SK-N-SH treated with all-trans-retinoic acid at 6 μM for 48 hours (cell line): ENCODE data around the gene PRELID1.

ENCODE experiments used
- ATAC-seq: fragments of 200-7000 bp; cut with Tn5 transposase; 3 replicates; pipeline ENCODE4 v1.9.1; 2020; ENCODE audit warnings: mild to moderate bottlenecking, moderate library complexity
- ARNTL ChIP-seq: fragments of 450-650 bp; formaldehyde crosslinking; IDR thresholded peaks from 2 replicates; pipeline ENCODE4 v1.5.0; 2020; ENCODE audit warnings: low read depth, mild to moderate bottlenecking, moderate library complexity, borderline replicate concordance
- BACH2 ChIP-seq: fragments of 250-450 bp; sonication (Bioruptor Pico); IDR thresholded peaks from 2 replicates; pipeline ENCODE4 v1.9.0; 2021; ENCODE audit warnings: mild to moderate bottlenecking, borderline replicate concordance
- CSDC2 ChIP-seq: fragments of 250-450 bp; sonication (Bioruptor Pico); IDR thresholded peaks from 2 replicates; pipeline ENCODE4 v1.5.0; 2020; ENCODE audit warnings: mild to moderate bottlenecking, moderate library complexity
- ESRRG ChIP-seq: fragments of 250-450 bp; sonication (Bioruptor Pico); IDR thresholded peaks from 2 replicates; pipeline ENCODE4 v1.6.1; 2021; ENCODE audit warnings: mild to moderate bottlenecking
- GLIS3 ChIP-seq: fragments of 250-450 bp; sonication (Bioruptor Pico); IDR thresholded peaks from 2 replicates; pipeline ENCODE4 v1.5.0; 2020; ENCODE audit warnings: mild to moderate bottlenecking, moderate library complexity
- ISL1 ChIP-seq: fragments of 250-450 bp; sonication (Bioruptor Pico); IDR thresholded peaks from 2 replicates; pipeline ENCODE4 v2.1.2; 2022; ENCODE audit warnings: mild to moderate bottlenecking, moderate library complexity
- OSR1 ChIP-seq: fragments of 250-450 bp; sonication (Bioruptor Pico); IDR thresholded peaks from 2 replicates; pipeline ENCODE4 v1.8.0; 2022; ENCODE audit warnings: moderate library complexity, mild to moderate bottlenecking, inconsistent platforms
- PATZ1 ChIP-seq: fragments of 250-450 bp; sonication (Bioruptor Pico); IDR thresholded peaks from 2 replicates; pipeline ENCODE4 v1.8.0; 2020; ENCODE audit warnings: mild to moderate bottlenecking, moderate library complexity, borderline replicate concordance
- PPARA ChIP-seq: fragments of 250-450 bp; sonication (Bioruptor Pico); IDR thresholded peaks from 2 replicates; pipeline ENCODE4 v1.5.0; 2020; ENCODE audit warnings: mild to moderate bottlenecking, borderline replicate concordance
- RARB ChIP-seq: fragments of 250-450 bp; sonication (Bioruptor Pico); IDR thresholded peaks from 2 replicates; pipeline ENCODE4 v1.8.0; 2021; ENCODE audit warnings: mild to moderate bottlenecking, moderate library complexity
- TCF4 ChIP-seq: fragments of 250-450 bp; sonication (Bioruptor Pico); IDR thresholded peaks from 2 replicates; pipeline ENCODE4 v1.8.0; 2021; ENCODE audit warnings: mild to moderate bottlenecking, moderate library complexity, borderline replicate concordance
- ZFP30 ChIP-seq: fragments of 450-650 bp; formaldehyde crosslinking; IDR thresholded peaks from 2 replicates; pipeline ENCODE4 v1.5.0; 2022; ENCODE audit warnings: mild to moderate bottlenecking, moderate library complexity
- ZNF565 ChIP-seq: fragments of 450-650 bp; formaldehyde crosslinking; conservative IDR thresholded peaks from 2 replicates; pipeline ENCODE4 v1.5.0; 2020; ENCODE audit warnings: low read depth, mild to moderate bottlenecking, moderate library complexity
- ZNF70 ChIP-seq: fragments of 450-650 bp; formaldehyde crosslinking; IDR thresholded peaks from 2 replicates; pipeline ENCODE4 v1.5.0; 2020; ENCODE audit warnings: mild to moderate bottlenecking, moderate library complexity
- ZNF8 ChIP-seq: fragments of 450-650 bp; formaldehyde crosslinking; IDR thresholded peaks from 2 replicates; pipeline ENCODE4 v1.5.0; 2020; ENCODE audit warnings: mild to moderate bottlenecking, moderate library complexity
- TF ChIP-seq, protein P1 (sequence below): fragments of 250-450 bp; sonication (Bioruptor Pico); IDR thresholded peaks from 2 replicates; pipeline ENCODE4 v1.5.0; 2020; ENCODE audit warnings: mild to moderate bottlenecking, moderate library complexity
- TF ChIP-seq, protein P2 (sequence below): fragments of 250-450 bp; sonication (Bioruptor Pico); IDR thresholded peaks from 2 replicates; pipeline ENCODE4 v1.8.0; 2021; ENCODE audit warnings: low read depth, mild to moderate bottlenecking, moderate library complexity, borderline replicate concordance
- TF ChIP-seq, protein P3 (sequence below): fragments of 250-450 bp; sonication (Bioruptor Pico); IDR thresholded peaks from 2 replicates; pipeline ENCODE4 v1.5.1; 2020; ENCODE audit warnings: low read depth, mild to moderate bottlenecking, moderate library complexity

Gene PRELID1

DNA sequence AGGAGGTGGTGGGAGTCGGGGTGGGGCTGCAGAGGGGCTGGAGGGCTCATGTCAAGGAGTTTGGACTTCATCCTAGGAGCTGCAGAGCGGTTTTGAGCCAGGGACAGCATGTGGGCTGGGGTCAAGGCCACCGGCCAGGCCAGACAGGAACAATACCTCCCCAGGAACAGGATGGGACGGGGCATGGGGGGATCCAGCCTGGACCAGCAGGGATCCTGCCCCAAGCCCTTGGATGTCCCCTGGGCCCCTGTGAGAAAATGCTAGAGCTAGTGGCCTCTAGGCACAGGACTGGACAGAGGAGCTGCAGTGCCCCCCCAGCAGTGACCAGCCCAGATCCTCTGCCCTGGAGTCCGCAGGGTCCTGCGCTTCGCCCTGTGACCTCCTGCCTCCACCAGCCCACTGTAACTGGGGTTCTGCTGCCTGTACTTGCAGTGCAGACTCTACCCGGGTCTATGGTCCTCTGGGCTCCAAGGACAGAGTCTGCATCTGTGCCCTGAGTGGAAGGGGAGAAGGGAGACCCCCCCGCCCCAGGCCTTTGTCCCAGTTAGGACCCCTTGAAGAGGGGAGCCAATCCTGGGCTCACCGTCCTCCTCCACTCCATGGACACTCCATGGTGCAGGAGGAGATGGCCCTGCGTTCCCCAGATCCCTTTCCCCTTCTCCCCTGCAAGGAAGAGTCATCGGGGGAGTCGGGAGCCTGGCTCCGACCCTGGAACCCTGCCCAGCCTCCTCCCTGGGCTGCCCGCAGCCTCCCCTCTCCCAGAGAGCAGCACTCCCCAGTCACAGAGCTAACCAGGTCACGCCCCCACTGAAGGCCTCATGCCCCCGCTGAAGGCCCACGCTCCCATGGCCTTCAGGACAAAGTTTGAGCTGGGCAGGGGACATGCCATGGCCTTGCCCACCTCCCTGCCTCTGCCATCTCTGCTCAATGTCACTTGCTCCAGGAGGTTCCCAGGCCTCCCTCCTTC, 11.1 kb downstream of the PRELID1 start:
- no peak for ATAC-seq
- TF ChIP-seq ZFP30 (CRISPR knock-in tag) (no peak), GLIS3 (no peak), OSR1 (CRISPR knock-in tag) (no peak), ZNF565 (CRISPR knock-in tag) (no peak), ARNTL (no peak), ZNF70 (CRISPR knock-in tag) (no peak), ISL1 (no peak), BACH2 (CRISPR knock-in tag) (no peak), ZNF8 (CRISPR knock-in tag) (no peak), PPARA (CRISPR knock-in tag) (no peak), PATZ1 (CRISPR knock-in tag) (no peak), RARB (CRISPR knock-in tag) (no peak), TCF4 (CRISPR knock-in tag) (no peak), CSDC2 (CRISPR knock-in tag) (no peak)
- TF ChIP-seq, protein P1, sequence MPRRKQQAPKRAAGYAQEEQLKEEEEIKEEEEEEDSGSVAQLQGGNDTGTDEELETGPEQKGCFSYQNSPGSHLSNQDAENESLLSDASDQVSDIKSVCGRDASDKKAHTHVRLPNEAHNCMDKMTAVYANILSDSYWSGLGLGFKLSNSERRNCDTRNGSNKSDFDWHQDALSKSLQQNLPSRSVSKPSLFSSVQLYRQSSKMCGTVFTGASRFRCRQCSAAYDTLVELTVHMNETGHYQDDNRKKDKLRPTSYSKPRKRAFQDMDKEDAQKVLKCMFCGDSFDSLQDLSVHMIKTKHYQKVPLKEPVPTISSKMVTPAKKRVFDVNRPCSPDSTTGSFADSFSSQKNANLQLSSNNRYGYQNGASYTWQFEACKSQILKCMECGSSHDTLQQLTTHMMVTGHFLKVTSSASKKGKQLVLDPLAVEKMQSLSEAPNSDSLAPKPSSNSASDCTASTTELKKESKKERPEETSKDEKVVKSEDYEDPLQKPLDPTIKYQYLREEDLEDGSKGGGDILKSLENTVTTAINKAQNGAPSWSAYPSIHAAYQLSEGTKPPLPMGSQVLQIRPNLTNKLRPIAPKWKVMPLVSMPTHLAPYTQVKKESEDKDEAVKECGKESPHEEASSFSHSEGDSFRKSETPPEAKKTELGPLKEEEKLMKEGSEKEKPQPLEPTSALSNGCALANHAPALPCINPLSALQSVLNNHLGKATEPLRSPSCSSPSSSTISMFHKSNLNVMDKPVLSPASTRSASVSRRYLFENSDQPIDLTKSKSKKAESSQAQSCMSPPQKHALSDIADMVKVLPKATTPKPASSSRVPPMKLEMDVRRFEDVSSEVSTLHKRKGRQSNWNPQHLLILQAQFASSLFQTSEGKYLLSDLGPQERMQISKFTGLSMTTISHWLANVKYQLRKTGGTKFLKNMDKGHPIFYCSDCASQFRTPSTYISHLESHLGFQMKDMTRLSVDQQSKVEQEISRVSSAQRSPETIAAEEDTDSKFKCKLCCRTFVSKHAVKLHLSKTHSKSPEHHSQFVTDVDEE (CRISPR knock-in tag), result no peak
- TF ChIP-seq, protein P2, sequence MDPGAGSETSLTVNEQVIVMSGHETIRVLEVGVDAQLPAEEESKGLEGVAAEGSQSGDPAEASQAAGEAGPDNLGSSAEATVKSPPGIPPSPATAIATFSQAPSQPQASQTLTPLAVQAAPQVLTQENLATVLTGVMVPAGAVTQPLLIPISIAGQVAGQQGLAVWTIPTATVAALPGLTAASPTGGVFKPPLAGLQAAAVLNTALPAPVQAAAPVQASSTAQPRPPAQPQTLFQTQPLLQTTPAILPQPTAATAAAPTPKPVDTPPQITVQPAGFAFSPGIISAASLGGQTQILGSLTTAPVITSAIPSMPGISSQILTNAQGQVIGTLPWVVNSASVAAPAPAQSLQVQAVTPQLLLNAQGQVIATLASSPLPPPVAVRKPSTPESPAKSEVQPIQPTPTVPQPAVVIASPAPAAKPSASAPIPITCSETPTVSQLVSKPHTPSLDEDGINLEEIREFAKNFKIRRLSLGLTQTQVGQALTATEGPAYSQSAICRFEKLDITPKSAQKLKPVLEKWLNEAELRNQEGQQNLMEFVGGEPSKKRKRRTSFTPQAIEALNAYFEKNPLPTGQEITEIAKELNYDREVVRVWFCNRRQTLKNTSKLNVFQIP, result no peak

- TF ChIP-seq PATZ1 (CRISPR knock-in tag), result no peak
- TF ChIP-seq BACH2 (CRISPR knock-in tag), result no peak
- TF ChIP-seq ESRRG, result no peak
- TF ChIP-seq OSR1 (CRISPR knock-in tag), result no peak
- no peak for TF ChIP-seq ZNF8 (CRISPR knock-in tag)
- TF ChIP-seq, protein P3, sequence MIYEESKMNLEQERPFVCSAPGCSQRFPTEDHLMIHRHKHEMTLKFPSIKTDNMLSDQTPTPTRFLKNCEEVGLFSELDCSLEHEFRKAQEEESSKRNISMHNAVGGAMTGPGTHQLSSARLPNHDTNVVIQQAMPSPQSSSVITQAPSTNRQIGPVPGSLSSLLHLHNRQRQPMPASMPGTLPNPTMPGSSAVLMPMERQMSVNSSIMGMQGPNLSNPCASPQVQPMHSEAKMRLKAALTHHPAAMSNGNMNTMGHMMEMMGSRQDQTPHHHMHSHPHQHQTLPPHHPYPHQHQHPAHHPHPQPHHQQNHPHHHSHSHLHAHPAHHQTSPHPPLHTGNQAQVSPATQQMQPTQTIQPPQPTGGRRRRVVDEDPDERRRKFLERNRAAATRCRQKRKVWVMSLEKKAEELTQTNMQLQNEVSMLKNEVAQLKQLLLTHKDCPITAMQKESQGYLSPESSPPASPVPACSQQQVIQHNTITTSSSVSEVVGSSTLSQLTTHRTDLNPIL (CRISPR knock-in tag), result no peak
- TF ChIP-seq, protein P1 (CRISPR knock-in tag), result no peak
- ATAC-seq, result no peak
These were observed 11.8 kb downstream of the PRELID1 start for GRCh38 chr5:177315411-177315810.
